ENCODE measurements around the gene ZNF223.

DNA sequence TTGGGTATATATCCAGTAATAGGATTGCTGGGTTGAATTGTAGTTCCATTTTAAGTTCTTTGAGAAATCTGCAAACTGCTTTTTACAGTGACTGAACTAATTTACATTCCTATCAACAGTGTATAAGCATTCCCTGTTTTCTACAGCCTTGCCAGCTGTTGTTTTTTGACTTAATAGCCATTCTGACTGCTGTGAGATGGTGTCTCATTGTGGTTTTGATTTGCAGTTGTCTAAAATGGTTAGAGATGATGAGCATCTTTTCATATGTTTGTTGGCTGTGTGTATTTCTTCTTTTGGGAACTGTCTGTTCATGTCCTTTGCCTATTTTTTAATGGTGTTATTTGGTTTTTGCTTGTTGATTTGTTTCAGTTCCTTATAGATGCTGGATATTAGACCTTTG lies 30.6 kb upstream of the ZNF223 start:
- TF ChIP-seq, protein P1, sequence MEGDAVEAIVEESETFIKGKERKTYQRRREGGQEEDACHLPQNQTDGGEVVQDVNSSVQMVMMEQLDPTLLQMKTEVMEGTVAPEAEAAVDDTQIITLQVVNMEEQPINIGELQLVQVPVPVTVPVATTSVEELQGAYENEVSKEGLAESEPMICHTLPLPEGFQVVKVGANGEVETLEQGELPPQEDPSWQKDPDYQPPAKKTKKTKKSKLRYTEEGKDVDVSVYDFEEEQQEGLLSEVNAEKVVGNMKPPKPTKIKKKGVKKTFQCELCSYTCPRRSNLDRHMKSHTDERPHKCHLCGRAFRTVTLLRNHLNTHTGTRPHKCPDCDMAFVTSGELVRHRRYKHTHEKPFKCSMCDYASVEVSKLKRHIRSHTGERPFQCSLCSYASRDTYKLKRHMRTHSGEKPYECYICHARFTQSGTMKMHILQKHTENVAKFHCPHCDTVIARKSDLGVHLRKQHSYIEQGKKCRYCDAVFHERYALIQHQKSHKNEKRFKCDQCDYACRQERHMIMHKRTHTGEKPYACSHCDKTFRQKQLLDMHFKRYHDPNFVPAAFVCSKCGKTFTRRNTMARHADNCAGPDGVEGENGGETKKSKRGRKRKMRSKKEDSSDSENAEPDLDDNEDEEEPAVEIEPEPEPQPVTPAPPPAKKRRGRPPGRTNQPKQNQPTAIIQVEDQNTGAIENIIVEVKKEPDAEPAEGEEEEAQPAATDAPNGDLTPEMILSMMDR (IDR thresholded peaks at IDR 0.05): no peak
- TF ChIP-seq POLR2A (IDR thresholded peaks at IDR 0.05): no peak

Data from adrenal gland (tissue), 5 donors.